IPS DF 4.7 (cell line): ENCODE measurements around the gene HDAC8.

Experiments used
- DNase-seq: peaks from one replicate; pipeline ENCODE4 v3.0.0-alpha.2; 2013; ENCODE audit warnings: low spot score; ENCODE audit errors: extremely low read depth

HDAC8 gene

DNA sequence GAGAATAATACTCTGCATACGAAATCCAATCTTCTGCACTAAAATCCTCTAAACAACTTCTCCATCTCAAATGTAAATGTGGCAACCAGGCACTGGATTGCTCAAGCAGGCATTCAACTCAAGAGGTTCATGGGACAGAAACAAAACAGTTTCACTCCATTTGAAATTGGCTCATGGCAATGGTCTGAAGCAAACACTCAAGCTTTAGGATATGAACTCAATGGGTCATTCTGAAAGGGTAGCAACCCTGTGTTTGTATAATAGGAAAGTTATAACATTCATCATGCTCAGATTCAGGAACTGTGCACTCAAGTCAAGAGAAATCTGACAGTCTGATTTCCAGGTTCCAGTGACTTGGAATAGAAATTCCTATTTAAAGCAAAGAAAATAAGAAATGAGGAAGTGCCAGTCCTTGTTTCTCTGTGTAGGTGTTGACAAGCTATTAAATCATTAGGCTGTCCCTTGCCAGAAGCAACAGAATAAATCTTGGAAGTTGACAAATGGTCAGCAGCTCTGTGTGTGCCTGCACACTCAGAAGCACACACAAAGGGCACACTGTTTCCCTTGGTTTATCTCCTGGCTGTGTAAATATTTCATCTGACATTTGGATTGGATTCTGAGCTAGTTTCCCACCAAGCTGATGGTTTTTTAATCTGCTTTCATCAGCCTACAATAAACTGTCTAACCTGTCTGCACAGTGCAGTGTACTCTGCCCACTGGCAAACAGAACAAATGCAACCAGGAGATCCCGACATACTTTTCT lies 191.0 kb downstream of the HDAC8 start:
- no peak for DNase-seq

DNA sequence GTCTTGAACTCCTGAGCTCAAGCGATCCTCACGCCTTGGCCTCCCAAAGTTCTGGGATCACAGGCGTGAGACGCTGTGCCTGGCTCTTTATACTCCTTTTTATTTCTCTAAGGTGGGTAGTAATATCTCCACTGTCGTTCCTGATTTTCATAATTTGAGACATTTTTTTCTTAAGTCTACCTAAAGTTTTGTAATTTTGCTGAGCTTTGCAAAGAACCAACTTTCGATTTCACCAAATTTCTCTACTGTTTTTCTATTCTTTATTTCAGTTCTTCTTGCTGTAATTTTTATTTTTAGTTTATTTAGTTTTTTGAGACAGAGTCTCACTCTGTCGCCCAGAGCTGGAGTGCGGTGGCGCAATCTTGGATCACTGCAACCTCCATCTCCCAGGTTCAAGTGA lies 196.5 kb downstream of the HDAC8 start:
- no peak for DNase-seq

DNA sequence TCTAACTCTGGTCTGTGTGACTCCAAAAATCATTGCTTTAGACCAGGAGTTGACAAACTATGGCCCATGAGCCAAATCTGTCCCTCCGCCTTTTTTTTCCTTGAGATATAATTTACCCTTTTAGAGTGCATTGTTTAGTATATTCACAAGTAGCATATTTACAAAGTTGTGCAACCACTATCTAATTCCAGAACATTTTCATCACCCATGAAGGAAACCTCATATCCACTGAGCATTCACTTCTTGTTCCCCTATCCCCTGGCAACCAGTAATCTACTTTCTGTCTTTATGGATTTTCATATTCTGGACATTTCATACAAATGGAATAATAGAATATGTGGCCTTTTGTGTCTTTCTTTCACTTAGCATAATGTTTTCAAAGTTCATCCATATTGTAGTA lies 199.5 kb downstream of the HDAC8 start:
- DNase-seq = no peak

- no peak for DNase-seq
Observed at GRCh38 chrX:72372735-72373134, 199.9 kb downstream of the HDAC8 start.

DNA sequence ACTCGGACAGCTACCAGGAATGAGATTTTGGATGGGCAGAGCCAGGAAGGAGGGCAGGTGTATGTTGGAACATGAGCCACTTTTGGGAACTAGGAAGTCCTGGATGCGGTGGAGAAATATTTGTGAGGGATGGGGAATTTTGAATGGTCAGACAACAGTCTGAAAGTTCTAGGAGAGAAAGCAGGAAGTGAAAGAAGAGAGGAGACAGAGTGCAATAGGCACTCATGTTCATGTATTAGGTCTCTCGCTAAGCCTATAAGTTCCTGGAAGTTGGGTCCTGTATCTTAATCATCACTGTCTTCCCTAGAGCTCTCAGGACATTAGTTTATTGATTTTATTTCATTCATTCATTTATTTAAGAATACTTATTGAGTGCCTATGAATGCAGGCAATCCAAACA lies 201.2 kb downstream of the HDAC8 start:
- DNase-seq = no peak

- DNase-seq = no peak
Observed at GRCh38 chrX:72368796-72369195, 203.8 kb downstream of the HDAC8 start.

GRCh38 chrX:72367516-72367915 lies 205.1 kb downstream of the HDAC8 start:
- DNase-seq = no peak

DNA sequence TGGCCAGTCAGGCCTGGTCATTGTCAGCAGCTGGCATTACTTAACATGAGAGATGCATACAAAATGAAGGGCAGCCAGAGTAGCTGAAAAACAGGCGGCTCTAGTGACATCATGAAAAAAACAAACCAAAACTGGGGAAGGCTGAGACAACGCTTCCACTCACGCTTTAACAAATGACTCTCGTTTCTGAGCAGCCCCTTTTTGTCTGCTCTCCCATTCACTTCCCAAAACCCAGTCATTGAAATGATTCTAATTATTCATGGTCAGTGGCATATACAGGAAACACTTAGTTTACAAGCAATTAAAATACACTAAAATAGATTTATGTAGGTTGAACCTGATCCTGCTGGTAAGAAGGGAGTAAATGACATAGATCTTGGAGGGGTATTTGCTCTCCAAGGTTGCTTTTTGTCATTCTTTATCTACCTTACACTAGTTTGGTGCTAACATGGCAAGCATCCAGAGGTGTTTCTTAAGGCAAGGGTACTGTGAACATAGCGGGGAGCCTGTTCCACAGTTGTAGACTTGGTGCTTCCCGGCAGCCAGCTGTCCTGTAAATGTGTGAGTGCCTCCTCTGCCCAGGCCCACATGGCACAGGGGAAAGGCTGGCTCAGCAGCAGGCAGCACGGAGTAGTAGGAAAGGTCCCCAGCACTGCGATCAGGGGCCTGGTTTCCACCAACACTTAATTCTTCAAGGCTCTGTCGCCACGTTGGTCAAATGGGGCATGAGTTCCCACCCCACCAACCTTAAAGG lies 205.8 kb downstream of the HDAC8 start:
- DNase-seq = no peak

DNA sequence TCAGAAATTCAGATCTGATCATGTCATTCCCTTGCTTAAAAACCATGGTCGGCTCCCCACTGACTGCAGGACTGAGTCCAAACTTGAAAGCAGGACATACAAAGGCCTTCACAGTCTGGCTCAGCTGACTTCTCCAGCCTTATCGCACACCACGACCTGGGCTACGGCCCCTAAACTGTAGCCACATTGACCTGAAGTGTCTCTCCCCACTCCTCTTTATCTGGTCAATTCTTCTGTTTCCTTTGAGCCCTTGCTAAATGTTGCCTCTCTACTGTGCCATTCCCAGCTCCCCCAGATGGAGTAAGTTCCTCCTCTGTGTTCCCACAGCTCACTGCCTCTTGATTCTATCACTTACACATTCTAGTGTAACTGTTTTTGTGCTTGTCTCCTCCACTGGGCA lies 206.5 kb downstream of the HDAC8 start:
- DNase-seq = no peak

DNA sequence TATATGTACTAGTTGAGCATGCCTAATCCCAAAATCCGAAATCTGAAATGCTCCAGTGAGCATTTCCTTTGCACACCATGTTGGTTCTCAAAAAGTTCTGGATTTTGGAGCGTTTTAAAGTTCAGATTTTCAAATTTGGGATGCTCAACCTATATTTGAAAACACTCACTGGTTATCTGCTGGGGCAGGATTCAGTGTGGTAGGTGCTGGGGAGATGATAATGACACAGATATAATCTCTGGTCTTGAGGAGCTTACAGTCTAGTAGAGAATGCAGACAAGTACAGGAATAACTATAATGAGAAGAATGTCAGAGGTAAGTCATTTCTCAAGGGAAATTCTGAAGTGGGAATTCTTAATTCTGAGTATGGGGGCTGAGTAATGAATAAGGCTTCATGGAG lies 207.5 kb downstream of the HDAC8 start:
- no peak for DNase-seq

- no peak for DNase-seq
Observed at GRCh38 chrX:72360326-72360725, 212.3 kb downstream of the HDAC8 start.

DNA sequence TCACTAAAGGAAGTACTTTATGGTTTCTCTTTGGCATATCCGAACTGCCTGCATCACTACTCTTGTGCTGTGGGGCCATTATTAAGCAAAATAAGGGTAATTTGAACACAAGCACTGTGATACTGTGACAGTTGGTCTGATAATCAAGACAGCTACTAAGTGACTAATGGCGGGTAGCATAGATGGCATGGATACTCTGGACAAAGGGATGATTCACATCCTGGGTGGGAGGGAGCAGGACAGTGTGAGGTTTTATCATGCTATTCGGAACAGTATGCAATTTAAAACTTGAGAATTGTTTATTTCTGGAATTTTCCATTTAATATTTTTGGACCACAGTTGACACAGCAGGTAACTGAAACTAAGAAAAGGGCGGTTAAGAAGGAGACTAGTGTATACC lies 214.3 kb downstream of the HDAC8 start:
- no peak for DNase-seq

GRCh38 chrX:72352786-72353185 lies 219.9 kb downstream of the HDAC8 start:
- DNase-seq = no peak

GRCh38 chrX:72351606-72352334 lies 220.9 kb downstream of the HDAC8 start:
- DNase-seq = no peak

DNA sequence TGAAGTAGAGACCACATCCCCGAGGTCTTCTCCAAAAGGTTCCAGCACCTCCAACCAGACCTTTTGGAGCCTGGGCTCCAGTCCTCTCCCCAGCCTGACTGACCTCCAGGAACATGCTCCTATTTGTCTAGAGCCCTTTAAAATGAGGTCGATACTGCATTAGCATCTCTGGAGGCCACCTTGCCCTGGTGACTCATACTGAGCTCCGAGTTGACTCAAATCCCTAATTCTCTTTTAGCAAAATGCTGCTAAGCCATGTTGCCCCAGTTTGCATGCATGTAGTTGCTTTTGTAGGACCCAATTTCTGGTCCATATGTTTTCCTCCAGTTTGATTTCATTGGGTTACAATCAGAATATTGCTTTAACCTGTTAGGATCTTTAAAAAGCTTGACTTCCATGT lies 223.5 kb downstream of the HDAC8 start:
- no peak for DNase-seq

- DNase-seq = no peak
Observed at GRCh38 chrX:72348247-72348979, 224.2 kb downstream of the HDAC8 start.

- DNase-seq = no peak
Observed at GRCh38 chrX:72347366-72347765, 225.3 kb downstream of the HDAC8 start.

GRCh38 chrX:72346302-72346949 lies 226.2 kb downstream of the HDAC8 start:
- peak; percentile 7 for DNase-seq

DNA sequence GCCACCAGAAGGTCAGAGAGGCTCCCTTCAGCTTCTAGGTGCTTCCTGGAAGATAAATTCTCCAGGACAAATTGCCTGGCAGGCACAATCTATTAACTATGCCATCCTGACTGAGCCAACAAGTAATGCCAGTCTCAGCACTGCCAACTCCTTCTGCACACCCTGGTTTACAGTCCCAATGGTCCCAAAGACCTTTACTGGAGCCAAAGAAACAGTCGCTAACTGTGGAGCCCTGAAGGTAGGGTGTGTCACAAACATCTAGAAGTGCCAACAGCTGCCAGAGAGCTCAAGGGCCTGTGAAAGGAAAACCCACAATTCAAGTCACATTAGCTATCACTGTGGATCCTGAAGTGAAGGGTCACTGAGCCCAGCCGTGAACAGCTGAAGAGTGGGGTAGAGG lies 232.0 kb downstream of the HDAC8 start:
- DNase-seq = no peak

DNA sequence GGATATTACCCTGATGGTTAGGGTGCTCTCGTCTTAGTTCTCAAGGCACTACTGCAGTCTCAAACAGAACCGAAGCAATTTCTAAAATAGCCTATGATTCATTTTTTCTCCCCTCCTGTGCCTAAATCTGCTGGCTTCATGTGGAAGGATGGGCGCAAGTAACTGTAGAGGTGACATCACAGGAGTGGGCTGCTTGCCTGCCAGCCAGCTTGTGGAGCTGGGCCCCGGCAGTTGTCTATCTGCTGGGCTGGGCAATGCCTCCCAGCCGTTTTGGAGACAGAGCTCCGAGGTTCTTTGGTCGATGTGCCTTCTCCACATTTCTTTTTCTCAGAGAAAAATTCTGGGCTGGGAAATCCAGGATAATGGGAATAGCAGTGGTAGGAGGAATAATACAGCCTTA lies 232.6 kb downstream of the HDAC8 start:
- no peak for DNase-seq

- no peak for DNase-seq
Observed at GRCh38 chrX:72330131-72330530, 242.5 kb downstream of the HDAC8 start.
